ENCODE data around the gene MAST2.
"Not testable (repeated sequence)": the region's sequence is repeated elsewhere in the genome, so short reads cannot be mapped to it uniquely, and the experiment has no call there.

MAST2 gene

DNA sequence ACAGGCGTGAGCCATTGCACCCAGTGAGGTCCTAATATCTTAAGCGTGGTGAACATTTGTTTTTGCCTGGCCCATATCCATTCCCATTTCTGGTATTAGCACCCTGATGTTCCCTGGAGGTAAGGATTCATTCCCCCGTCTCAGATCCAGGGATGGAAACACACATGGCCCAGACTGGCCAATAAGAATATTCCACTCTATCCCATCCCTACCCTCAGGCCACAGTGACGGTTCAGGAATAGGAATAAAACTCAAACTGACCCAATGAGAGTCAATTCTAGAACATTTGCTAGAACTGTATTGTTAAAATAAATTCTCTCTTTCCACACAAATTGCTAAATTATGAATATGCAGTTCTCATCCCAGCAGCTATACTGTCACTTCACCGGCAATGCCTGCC lies 252.9 kb downstream of the MAST2 start:
- no peak for DNase-seq (ENCODE audit: extremely low read depth in 1 of 2, low read depth in 1 of 2)

DNA sequence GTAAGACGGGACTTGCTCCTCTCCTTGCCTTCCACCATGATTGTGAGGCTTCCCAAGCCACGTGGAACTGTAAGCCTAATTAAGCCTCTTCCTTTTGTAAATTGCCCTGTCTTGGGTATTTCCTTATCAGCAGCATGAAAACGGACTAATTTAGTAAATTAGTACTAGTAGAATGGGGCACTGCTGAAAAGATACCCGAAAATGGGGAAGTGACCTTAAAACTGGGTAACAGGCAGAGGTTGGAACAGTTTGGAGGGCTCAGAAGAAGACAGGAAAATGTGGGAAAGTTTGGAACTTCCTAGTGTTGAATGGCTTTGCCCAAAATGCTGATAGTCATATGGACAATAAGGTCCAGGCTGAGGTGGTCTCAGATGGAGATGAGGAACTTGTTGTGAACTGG lies 253.8 kb downstream of the MAST2 start:
- not testable (repeated sequence) for DNase-seq (ENCODE audit: extremely low read depth in 1 of 2, low read depth in 1 of 2)

DNA sequence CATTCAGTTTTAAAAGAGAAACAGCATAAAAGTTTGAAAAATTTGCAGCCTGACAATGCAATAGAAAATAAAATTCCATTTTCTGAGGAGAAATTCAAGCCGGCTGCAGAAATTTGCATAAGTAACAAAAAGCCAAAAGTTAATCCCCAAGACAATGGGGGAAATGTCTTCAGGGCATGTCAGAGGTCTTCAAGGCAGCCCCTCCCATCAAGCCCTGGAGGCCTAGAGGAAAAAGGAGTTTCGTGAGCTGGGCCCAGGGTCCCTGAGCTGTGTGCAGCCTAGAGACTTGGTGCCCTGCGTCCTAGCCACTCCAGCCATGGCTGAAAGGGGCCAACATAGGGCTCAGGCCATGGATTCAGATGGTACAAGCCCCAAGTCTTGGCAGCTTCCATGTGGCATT lies 254.4 kb downstream of the MAST2 start:
- no peak for DNase-seq (ENCODE audit: extremely low read depth in 1 of 2, low read depth in 1 of 2)

DNA sequence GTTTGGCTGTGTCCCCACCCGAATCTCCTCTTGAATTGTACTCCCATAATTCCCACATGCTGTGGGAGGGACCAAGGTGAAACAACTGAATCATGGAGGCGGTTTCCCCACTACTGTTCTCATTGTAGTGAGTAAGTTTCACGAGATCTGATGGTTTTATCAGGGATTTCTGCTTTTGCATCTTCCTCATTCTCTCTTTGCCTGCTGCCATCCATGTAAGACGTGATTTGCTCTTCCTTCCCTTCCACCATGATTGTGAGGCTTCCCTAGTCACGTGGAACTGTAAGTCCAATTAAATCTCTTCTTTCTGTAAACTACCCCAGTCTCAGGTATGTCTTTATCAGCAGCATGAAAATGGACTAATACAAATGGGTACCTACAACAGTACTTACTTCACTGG lies 255.5 kb downstream of the MAST2 start:
- no peak for DNase-seq (ENCODE audit: extremely low read depth in 1 of 2, low read depth in 1 of 2)

DNA sequence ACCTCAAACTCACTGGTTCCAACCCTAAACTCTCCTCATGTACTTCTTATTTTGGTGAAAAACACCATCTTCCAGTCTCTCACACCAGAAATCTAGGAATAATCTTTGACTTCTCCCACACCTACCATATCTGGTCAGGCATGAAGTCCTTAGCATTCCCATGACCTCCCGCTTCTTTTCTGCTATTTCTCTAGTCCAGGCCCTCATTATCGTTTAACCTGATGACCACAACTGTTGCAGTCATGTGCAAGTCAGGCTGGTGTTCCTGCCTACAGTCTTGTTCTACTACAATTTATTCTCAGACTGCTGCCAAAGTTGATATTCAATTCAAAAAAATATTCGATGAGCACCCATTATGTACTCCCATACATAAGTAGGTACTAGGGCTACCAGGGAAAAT lies 257.7 kb downstream of the MAST2 start:
- no peak for DNase-seq (ENCODE audit: extremely low read depth in 1 of 2, low read depth in 1 of 2)

DNA sequence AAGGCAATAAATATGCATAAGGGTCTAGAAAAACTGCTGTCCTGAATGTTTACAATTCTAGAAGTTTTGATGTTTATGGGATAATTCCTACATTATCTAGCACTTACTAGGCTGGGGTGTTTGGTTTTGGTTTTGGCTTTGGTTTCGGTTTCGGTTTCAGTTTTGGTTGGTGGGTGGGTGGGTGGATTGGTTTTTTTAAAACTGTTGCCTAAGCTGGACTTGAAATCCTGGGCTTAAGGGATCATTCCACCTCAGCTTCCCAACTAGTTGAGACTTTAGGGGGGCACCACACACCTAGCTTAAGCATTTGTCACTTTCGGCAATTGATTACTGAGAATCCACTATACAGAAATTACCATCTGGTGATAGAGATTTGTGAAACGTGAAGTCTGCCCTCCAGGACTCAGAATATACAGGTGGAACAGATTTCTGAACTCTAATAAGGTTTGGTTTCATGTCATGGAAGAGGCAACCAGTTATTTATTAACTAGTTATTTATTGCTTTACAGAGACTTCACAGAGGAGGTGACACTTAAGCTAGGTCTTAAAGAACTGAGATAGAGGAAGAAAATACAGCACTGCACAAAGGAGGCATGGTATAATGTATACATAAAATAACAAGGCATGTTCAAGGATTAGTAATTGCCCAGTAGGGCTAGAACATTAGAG lies 259.4 kb downstream of the MAST2 start:
- peak in 1 of 2 donors; percentile 24 for DNase-seq (ENCODE audit: extremely low read depth in 1 of 2, low read depth in 1 of 2)

DNA sequence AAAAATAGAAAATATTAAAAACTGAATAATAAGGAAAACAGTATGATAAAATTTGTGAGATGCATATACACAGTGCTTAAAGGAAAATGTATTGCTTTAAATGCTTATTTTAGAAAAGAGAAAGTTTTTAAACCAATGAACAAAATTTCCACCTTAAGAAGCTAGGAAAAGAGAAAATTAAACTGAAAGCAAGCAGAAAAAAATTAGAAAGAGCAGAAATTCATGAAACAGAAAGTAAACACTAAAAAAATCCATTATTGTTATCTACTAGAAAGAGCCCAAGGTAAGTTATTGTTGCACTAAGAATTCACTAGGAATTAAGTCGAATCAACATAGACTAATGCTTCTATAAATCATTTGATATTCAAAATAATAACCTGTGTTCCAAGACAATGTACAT lies 261.3 kb downstream of the MAST2 start:
- no peak for DNase-seq (ENCODE audit: extremely low read depth in 1 of 2, low read depth in 1 of 2)

DNA sequence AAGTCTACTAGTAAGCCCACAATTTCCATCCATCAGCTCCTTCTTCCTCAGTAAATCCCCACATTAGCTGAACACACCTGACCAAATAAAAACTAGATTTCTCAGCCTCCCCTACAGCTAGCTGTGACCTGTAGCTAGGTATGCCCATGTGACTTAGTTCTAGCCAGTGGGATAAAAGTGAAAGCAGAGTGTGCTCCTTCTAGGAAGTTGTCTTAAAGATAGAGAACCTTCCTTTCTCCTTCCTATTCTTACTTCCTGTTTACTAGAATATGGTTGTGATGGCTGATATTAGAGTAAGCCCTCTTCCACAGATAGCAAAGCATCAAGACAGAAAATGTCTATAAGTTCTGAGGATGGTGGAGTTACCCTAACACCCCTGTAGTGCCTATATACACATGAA lies 262.0 kb downstream of the MAST2 start:
- no peak for DNase-seq (ENCODE audit: extremely low read depth in 1 of 2, low read depth in 1 of 2)

DNA sequence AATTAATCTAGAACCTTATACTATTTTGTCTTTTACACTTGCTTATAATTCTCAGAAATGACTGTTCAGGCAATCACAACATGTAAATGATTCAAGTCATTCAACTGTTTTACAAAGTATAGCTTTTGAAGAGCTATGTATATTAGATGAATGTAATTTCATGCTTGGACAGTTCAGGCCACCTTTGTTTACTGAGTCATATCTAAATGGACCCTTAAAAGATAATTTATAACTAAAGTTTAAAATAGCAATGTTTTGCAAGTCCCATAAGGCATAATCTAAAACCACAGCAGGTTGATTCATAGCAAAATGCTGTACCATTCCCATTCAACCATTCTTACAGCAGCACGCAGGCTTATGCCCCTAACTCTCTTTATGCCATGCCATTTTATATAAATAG lies 264.2 kb downstream of the MAST2 start:
- no peak for DNase-seq (ENCODE audit: extremely low read depth in 1 of 2, low read depth in 1 of 2)

DNA sequence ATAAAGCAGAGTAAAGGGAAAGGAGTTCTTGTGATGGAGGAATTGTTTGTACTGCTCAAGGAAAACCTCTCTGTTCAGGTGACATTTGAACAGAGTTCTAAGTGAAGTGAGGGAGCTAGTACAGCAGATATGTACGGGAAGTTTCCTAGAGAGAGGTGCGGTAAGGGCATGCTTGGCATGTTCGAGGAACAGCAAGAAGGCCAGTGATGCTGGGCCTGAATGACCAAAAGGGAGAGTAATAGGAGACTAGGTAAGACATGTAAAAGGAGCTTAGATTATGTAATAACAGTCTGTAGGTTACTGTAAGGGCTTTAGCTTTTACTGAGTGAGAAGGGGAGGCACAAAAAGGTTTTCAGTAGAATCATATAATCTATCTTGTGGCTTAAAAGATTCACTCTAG lies 265.1 kb downstream of the MAST2 start:
- no peak for DNase-seq (ENCODE audit: extremely low read depth in 1 of 2, low read depth in 1 of 2)

DNA sequence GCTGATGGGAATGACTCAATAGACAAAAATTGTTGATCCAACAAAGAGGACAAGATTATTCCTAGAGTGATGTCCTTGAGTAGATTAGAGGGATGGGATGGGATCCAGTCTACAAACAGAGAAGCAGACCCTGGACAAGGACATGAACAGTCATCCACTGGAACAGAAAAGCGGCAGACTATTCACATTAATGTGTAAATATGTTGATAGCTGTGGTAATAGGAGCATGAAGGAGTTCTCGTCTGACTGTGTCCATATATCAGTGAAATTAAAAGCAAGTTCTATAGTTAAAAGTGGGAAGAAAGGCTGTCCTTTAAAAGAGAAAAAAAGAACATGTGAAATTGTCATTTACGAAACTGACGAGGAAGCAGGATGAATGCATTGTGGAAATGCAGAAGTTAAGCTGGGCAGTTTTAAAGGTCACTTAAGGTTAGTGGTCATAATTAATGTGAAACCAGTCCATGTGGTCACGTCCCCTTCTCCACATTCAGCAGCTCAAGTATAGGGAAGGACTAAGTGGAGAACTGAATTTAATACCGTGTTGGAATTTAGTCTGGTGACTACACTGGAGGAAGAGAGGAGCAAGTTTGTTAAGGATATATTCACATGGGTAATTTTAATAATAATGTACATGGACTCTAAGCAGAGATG lies 266.9 kb downstream of the MAST2 start:
- DNase-seq (ENCODE audit: extremely low read depth in 1 of 2, low read depth in 1 of 2) = no peak

DNA sequence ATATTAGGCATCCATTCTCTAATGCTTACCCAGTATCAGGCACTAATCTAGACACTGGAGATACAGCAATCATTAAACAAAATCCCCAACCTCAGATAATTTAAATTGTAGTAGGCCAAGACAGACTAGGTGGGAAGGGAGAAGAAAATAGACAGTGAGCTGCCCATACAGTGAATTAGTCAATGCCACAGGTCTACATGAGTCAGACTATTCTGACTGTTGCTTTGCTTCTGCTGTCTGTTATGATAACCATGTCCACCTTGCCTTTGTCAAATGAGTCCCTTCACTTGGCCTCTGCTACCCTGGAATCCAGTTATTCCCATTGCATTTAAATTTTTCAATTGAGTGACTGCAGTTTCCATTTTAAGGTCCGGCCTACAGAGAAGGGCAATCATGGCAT lies 269.6 kb downstream of the MAST2 start:
- no peak for DNase-seq (ENCODE audit: extremely low read depth in 1 of 2, low read depth in 1 of 2)

DNA sequence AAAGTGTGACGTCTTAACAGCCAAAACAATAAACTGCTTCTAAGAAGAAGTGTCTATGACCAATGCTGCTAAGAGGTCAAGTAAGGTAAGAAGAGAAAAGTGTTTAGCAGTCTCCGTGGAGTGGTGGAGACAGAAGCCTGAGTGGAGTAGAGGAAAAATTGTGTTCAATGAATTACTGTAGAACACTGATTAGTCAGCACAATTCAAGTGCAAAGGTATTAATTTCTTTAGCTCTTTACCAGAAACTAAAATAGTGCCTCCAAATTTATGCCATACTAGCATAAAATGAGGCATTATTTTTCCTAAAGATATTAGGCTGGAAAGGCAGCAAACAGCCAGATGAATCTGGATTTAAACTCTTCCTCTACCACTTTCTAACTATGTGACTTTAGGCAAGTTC lies 272.9 kb downstream of the MAST2 start:
- DNase-seq (ENCODE audit: extremely low read depth in 1 of 2, low read depth in 1 of 2) = no peak

DNA sequence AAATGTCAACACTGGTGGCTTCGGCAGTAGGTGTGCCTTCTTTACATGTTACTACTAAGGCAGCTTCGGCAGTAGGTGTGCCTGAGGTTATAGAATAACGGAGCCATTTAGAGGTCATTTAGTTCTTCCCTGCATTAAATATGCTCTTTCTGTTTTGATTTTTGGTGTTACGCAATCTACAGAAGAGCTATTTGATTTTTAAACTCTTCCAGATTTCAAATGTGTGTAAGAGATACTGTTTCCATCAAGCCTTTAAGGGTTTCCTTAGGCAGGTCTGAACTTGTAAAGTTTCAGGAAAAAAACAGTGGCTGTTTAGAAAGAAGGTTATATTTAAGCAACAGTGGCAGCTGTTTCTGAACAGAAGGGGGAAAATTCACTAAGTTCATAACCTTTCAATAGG lies 274.2 kb downstream of the MAST2 start:
- DNase-seq (ENCODE audit: extremely low read depth in 1 of 2, low read depth in 1 of 2) = no peak

DNA sequence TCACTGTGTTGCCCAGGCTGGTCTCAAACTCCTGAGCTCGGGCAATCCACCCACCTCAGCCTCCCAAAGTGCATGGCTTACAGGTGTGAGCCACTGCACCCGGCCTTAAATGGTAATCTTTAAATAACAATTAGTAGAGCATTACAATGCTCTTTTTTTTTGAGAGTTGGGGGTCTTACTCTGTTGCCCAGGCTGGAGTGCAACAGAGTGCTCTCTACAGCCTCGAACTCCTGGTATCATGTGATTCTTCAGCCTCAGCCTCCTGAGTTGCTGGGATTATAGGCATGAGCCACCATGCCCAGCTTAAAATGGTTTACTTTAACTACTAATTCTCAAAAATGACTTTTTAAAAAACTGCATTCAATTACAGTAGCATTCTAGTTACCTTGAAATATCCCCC lies 276.8 kb downstream of the MAST2 start:
- DNase-seq (ENCODE audit: extremely low read depth in 1 of 2, low read depth in 1 of 2) = no peak

DNA sequence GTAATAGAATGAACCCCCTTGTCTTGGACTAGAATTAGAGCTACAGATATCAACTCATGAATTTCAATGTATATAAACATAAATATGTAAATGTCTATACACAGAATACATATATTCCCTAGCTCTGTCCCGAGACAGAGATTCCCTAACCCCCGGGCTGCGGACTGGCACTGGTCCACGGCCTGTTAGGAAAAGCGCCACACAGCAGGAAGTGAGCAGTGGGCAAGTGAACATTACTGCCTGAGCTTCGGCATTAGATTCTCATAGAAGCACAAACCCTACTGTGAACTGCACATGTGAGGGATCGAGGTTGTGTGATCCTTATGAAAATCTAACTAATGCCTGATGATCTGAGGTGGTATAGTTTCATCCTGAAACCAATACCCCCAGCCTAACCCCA lies 277.8 kb downstream of the MAST2 start:
- DNase-seq (ENCODE audit: extremely low read depth in 1 of 2, low read depth in 1 of 2) = no peak

DNA sequence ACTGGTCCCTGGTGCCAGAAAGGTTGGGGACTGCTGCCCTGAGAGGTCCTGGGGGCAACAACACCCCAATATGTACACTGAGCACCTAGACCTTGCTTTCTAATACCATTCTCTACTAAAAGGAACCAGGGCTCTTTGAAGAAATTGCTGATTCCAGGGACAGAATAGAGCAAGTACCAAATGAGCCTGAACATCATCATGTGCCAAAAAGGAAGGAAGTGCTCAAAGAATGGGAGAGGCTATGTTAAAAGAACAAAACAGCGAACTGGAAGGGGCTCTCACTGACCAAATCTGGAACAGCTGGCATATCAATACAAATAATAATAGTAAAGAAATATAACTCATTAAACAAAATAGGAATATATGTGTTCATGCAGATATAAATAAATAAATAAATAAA lies 278.2 kb downstream of the MAST2 start:
- no peak for DNase-seq (ENCODE audit: extremely low read depth in 1 of 2, low read depth in 1 of 2)

DNA sequence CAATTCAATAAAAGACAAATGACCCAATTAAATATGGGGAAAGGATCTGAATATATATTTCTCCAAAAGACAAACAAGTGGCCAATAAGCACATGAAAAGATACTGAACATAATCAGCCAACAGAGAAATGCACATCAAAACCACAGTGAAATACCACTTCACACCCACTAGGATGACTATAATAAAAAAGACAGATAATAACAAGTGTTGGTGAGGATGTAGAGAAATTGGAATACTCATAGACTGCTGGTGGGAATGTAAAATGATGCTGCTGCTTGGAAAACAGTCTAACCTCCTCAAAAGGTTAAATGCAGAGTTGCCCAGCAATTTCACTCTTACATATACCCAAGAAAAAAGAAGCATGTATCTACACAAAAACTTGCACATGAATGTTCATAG lies 280.2 kb downstream of the MAST2 start:
- no peak for DNase-seq (ENCODE audit: extremely low read depth in 1 of 2, low read depth in 1 of 2)

DNA sequence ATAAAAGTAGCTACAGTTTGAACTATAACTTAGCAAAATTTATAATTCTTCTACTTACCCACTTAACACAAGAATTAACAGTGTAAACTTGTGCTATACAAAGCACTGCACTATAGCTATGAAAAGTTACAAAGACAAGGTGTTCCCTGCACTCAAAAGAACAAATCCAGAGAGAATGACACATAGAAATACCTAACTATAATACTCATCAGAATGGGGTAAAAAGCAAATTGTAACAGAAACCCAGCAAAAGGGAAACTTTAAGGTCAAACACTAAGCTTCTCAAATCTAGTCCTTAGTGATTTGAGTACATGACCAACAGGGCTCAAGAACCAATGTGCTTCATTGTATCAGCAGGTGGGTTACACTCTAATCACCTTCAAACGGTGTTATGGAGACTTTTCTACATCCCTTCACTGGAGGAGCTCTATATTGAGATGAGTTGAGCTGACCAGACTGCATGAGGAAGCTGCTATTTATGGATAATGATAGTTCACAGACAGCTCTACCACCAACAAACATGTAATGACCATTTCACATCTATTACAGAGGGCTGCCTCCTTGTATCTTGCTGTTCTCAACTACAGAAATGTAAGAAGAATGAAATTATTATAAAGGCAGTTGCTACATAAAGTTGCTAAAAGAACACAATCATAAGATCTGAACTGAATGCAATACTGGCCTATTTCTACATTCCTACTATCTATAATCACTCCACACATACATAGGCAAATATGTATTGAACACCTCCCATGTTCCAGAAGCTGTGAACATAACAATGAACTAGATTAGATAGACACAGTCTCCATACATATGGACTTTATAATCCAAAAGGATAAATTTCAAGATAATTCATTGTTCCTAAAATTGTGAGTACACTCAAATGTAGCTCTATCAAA lies 281.4 kb downstream of the MAST2 start:
- no peak for DNase-seq (ENCODE audit: extremely low read depth in 1 of 2, low read depth in 1 of 2)
